Urothelium cell line (cell line): ENCODE data around the gene ZNF576.
"Not testable (repeated sequence)": the region's sequence is repeated elsewhere in the genome, so short reads cannot be mapped to it uniquely, and the experiment has no call there.

Experiments
- DNase-seq: peaks from one replicate; pipeline ENCODE4 v3.0.0; 2011; ENCODE audit warnings: low spot score, mixed read lengths
- FAIRE-seq: peaks from 2 replicates; lab custom pipeline; 2011; peaks lifted over from hg19 to GRCh38; lab: Jason Lieb, UNC

The ZNF576 gene

GRCh38 chr19:43623889-43624670 lies 27.7 kb downstream of the ZNF576 start:
- no peak for FAIRE-seq
- no peak for DNase-seq

- FAIRE-seq (no peak), DNase-seq (no peak)
These were observed 28.5 kb downstream of the ZNF576 start for GRCh38 chr19:43624933-43625332.

- FAIRE-seq, result no peak
- DNase-seq, result no peak
These were observed 29.7 kb downstream of the ZNF576 start for GRCh38 chr19:43625918-43626579.

GRCh38 chr19:43626838-43627237 lies 30.4 kb downstream of the ZNF576 start:
- no peak for FAIRE-seq

GRCh38 chr19:43628646-43629326 lies 32.4 kb downstream of the ZNF576 start:
- DNase-seq, result no peak
- FAIRE-seq, result no peak

More at GRCh38 chr19:43626838-43627237, 30.4 kb downstream of the ZNF576 start:
- no peak for DNase-seq

- FAIRE-seq, result no peak
- no peak for DNase-seq
These were observed 35.1 kb downstream of the ZNF576 start for GRCh38 chr19:43631491-43631890.

GRCh38 chr19:43633520-43633919 lies 37.1 kb downstream of the ZNF576 start:
- no peak for DNase-seq
- FAIRE-seq, result no peak

GRCh38 chr19:43634068-43634467 lies 37.7 kb downstream of the ZNF576 start:
- FAIRE-seq (no peak), DNase-seq (no peak)

GRCh38 chr19:43634506-43634871 lies 38.1 kb downstream of the ZNF576 start:
- FAIRE-seq (no peak), DNase-seq (no peak)

GRCh38 chr19:43634872-43635560 lies 38.6 kb downstream of the ZNF576 start:
- no peak for FAIRE-seq
- no peak for DNase-seq

GRCh38 chr19:43635561-43635940 lies 39.2 kb downstream of the ZNF576 start:
- FAIRE-seq, DNase-seq: not testable (repeated sequence)

- DNase-seq, result peak; percentile 49
- FAIRE-seq, result no peak
These were observed 39.8 kb downstream of the ZNF576 start for GRCh38 chr19:43636121-43636683.

- DNase-seq, result no peak
- no peak for FAIRE-seq
These were observed 42.0 kb downstream of the ZNF576 start for GRCh38 chr19:43638214-43638994.

- FAIRE-seq, result no peak
- DNase-seq, result no peak
These were observed 42.7 kb downstream of the ZNF576 start for GRCh38 chr19:43638995-43639518.

- peak; percentile 70 for DNase-seq
- peak; percentile 86 for FAIRE-seq
These were observed 43.4 kb downstream of the ZNF576 start, which contains the start of gene CADM4 for GRCh38 chr19:43639519-43640423. TSS of gene CADM4 (minus strand) at chr19:43639850. CDS start at chr19:43639790, 60 bp downstream.

- FAIRE-seq (no peak), DNase-seq (no peak)
These were observed 44.0 kb downstream of the ZNF576 start for GRCh38 chr19:43640424-43640757.

GRCh38 chr19:43641333-43641732 lies 44.9 kb downstream of the ZNF576 start:
- FAIRE-seq (no peak), DNase-seq (no peak)

- no peak for DNase-seq
- no peak for FAIRE-seq
These were observed 46.1 kb downstream of the ZNF576 start for GRCh38 chr19:43642531-43642930.

- no peak for FAIRE-seq
These were observed 46.9 kb downstream of the ZNF576 start for GRCh38 chr19:43643326-43643725.

More at GRCh38 chr19:43643326-43643725, 46.9 kb downstream of the ZNF576 start:
- DNase-seq, result no peak
